ENCODE measurements around the gene COPZ1.
"Not testable (repeated sequence)": the region's sequence is repeated elsewhere in the genome, so short reads cannot be mapped to it uniquely, and the experiment has no call there.

The COPZ1 gene, protein sequence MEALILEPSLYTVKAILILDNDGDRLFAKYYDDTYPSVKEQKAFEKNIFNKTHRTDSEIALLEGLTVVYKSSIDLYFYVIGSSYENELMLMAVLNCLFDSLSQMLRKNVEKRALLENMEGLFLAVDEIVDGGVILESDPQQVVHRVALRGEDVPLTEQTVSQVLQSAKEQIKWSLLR

GRCh38 chr12:54324617-54325441 lies at the start of gene COPZ1:
Gene COPZ1 (plus strand): TSS chr12:54325131. CDS start chr12:54325164, 33 bp downstream.
- peak; percentile 99 to 100 for DNase-seq

GRCh38 chr12:54276368-54276767 lies 48.6 kb upstream of the COPZ1 start:
- DNase-seq = no peak

- DNase-seq = peak in 1 of 2 experiments; percentile 22
These were observed 47.1 kb upstream of the COPZ1 start for GRCh38 chr12:54277823-54278276.

DNA sequence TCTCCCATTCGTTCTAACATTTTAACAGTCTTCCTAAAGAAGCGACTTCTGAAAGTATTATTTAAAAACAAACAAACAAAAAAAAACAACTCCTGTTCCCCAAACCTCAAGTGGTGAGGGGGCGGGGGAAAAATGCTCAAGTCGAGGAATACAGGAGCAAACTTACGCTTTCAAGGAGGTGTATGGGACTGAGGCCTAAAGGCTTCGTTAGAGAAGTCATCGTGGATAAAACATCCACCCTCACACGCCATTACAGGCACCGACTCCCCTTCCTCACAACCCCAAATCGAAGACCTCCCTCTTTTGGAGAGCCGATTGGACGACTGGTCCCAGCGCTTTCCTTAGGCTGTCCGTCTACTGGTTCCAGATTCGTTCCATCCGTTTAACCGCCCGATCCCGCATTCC lies 45.7 kb upstream of the COPZ1 start:
- no peak for DNase-seq

DNA sequence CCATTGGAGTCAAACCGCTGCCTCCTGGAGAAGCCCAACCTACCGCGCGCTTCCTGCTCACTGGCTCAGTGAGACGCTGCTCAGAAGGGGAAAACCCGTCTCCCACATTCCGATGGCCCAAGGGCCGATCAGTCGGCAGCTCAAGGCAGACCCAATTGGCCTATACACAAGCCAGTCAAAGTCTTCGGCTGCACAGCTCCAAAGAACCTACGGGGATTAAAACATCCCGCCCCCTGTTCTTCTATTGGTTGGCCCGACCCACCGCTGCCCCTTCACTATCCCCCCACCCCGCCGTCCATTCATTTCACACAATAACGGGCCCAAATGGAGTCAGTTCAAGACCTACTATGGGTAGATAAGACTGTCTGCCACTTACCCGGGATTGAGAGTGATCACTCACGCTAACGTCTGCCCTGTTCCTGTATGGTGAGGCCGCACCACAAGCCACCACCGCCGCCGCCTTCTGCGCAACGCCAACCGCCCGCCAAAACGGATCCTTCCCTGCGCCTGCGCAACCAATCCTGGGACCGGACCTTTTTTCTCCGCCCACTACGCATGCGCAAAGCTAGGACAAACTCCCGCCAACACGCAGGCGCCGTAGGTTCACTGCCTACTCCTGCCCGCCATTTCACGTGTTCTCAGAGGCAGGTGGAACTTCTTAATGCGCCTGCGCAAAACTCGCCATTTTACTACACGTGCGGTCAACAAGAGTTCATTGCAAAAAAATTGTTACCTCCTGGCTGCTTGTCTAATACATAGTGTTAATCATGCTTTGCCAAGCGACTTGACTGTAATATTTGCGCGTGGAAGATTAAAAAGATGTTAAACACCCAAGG lies 45.1 kb upstream of the COPZ1 start, which contains the start of gene CBX5:
Gene CBX5 (minus strand): TSS at position 491 of the 836 bp plus-strand sequence. CDS start 22,472 bp downstream, outside the sequence.
- peak; percentile 97 to 98 for DNase-seq

- DNase-seq = peak; percentile 99
These were observed 44.3 kb upstream of the COPZ1 start, which contains the start of gene HNRNPA1 for GRCh38 chr12:54280468-54281260. Gene HNRNPA1 (plus strand): TSS chr12:54280726. CDS start chr12:54280808, 82 bp downstream.

GRCh38 chr12:54281261-54281638 lies 43.7 kb upstream of the COPZ1 start:
- not testable (repeated sequence) for DNase-seq

DNA sequence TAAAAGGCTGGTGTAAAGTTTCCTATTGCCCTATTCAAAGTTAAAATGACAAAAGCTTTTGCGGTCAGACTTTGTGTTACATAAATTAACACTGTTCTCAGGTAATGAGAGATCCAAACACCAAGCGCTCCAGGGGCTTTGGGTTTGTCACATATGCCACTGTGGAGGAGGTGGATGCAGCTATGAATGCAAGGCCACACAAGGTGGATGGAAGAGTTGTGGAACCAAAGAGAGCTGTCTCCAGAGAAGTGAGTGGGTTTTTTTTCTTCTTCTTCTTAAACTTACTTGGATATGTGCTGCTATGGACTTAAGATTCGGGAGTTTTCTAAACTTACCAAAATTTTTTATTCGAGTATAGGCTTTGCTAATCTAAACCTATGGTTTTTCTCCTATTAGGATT lies 43.2 kb upstream of the COPZ1 start:
- DNase-seq = not testable (repeated sequence)

- no peak for DNase-seq
These were observed 41.9 kb upstream of the COPZ1 start for GRCh38 chr12:54282949-54283593.

DNA sequence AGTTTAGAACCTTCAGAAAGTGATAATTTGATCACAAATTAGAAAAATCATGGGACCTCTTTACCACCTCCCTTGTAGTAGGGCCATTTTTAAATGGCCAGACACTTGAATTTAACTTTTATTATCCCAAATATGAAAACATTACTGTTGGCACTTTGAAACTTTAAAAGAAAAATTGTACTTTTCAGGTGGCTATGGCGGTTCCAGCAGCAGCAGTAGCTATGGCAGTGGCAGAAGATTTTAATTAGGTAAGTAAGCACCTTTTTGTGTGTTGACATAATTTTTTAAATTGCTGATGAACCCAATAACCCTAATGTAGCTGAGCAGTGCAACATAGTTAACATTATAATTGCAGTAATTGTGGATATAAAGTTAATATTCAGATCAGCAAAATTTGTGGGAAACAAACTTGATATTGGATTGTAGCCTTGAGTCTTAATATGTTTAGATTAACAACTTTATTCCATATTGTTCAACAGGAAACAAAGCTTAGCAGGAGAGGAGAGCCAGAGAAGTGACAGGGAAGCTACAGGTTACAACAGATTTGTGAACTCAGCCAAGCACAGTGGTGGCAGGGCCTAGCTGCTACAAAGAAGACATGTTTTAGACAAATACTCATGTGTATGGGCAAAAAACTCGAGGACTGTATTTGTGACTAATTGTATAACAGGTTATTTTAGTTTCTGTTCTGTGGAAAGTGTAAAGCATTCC lies 40.7 kb upstream of the COPZ1 start:
- DNase-seq = not testable (repeated sequence)

DNA sequence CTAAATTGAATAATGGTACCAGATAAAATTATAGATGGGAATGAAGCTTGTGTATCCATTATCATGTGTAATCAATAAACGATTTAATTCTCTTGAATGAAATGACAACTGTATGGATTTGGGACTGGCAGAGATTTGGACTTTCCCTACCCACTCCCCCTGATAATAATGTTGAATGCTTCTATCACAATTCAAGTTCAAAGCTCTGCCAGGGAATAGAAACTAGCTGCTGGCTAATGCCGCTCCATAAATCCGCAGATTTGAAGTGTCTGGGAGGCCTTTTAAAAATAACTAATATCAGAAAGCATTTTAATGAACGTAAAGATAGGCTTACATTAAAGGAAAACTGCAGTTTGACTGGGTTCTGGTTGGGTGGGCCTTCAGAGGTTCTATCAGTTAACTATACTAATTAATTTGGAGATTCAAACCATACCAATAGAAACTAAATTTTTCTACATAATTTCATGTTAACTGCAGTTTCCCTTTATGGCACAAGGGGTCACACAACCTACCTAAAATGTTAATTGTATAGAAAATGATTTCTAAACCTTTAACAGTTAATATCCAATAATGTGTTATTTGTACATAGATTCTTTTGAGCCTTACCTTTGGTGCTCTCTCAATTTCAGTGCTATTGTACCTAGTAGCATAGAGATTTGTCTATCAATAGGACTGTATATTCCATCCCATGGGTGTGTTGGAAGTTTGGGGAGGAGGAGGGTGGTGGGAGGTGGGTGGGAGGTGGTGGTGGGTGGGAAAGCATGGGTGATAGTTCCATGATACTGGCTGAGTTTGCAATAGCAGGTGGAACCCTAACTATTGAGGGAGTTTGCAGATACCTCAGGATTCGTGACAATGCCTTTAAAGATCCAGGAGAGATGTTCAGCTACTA lies 39.5 kb upstream of the COPZ1 start:
- peak in 1 of 2 experiments; percentile 24 for DNase-seq

DNA sequence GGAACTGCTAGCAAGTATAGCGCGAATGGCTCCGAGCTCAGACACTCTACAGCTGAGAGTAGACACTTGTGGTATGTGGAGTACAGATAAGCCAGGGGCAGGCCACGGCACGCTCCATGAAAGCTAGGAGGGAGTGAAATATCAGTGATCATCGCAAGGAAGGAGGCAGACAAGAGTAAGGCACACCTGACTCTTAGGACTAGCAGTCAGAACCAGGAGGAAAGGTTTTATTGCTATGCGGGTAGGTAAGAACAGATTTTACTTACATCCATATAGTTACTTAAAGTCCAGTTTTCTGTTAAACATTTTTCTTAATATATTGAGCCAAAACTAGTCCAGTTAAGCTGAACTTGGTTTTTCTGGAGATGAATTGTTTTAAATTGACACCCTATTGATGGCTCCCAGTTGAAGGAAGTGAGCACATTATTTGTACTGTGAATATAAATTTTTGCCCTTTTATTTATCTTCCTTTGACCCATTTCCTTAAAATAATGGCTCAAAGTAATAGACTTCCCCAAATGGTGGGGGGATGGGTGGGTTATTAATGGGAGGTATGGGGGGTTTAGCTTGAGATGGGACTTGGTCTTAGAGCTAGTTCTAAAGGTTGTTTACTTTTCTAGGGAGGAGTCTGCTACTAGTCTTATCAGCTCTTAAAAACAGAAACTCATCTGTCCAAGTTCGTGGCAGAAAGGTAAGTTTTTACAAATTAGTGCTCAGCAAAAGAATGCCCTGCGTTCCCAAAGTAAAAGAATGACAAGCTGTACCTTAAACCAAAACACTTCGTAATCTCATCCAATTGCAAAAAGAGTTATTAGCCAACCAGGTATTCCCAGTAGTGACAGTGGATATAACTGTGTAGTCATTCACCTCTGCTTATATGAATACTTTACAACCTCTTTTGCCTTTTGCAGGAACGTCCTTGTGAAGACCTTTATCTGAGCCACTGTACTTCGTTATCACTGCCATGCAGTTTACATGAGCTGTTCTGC lies 38.6 kb upstream of the COPZ1 start:
- no peak for DNase-seq

- no peak for DNase-seq
These were observed 37.4 kb upstream of the COPZ1 start for GRCh38 chr12:54287261-54288157.

DNA sequence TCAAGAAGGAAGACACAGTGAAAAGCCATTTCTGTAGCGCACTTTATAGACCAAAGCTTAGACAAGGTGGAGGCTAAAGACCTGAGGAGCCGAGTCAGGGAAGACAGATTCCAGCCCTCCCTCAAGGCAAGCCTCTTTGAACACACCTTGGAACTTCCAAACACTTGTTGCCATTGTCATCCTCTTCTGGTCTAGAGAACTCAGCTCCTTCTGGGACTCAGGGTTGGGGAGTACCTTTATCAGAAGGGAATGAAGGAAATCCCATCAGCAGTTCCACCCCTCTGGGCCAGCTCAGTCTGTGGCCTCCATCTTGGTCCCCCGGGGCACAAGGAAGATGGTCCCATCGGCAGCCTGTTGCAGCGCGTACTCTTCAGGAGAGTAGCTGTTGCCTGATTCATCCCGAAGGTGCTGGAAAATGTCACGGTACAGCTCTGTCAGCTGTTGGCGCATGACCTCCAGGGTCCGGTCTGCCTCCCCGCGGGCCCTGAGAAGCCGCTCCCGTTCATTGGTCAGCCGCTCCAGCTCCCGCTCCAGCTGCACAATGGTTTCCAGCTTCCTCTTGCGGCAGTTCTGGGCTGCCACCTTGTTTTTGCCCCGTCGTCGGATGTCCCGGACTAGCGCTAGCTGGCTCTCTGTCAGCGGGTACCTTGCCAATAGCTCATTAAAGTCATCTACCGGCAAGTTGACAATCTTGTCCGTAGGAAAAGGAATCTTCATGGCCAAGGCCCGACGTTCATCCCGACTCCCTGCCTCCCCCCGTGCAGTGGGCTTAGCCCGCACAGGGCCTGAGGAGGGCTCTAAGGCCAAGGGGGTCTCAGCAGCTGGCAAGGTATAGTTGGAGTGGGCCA lies 32.6 kb upstream of the COPZ1 start:
- DNase-seq = no peak

DNA sequence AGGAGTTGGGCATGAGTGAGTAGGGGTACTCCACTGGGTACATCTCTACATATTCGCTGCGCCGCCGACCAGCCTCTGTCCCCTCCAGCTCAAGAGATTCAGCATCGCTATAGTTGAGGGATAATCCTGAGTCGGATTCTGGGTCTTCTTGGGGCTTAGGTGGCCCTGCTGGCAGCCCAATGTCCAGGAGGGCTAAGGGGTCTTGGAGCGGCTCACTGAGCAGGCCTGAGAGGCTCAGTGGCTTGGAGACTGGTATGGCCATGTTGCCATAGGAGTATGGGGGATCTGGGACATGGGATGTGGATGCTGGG lies 32.0 kb upstream of the COPZ1 start:
- no peak for DNase-seq

- DNase-seq = peak; percentile 39 to 65
These were observed 30.6 kb upstream of the COPZ1 start for GRCh38 chr12:54294152-54294952.

Data from Kasumi-1 (cell line).